Pancreas (tissue), 10 donors: ENCODE results near the gene SPIRE2. TPM values are rescaled to one million over a fixed set of nuclear protein-coding genes. Genes with fewer than 3 reads are reported as not detected.
A peak's percentile ranks its signal among the peaks of the same experiment; 100 is the strongest.

ENCODE experiments used
- ATAC-seq, 4 donors: fragments of 200-7000 bp; cut with Tn5 transposase; one replicate each; pipeline versions ENCODE4 v1.8.0 to v1.9.1; 2020; ENCODE audit warnings: mild to moderate bottlenecking in 4 of 4, moderate library complexity in 4 of 4
- DNase-seq, 6 donors: peaks; one replicate each; pipeline ENCODE4 v3.0.0-alpha.2; 2020
- FAIRE-seq: peaks from 2 replicates; lab custom pipeline; 2012; peaks lifted over from hg19 to GRCh38; lab: Jason Lieb, UNC
- H3K27ac ChIP-seq, 4 donors: fragments of 200-600 bp; sonication (generic); 1 replicate in 3 of 4; 2 replicates in 1 of 4; pipeline versions ENCODE4 v1.5.0 to v1.8.0; 2020
- H3K27me3 ChIP-seq, 4 donors: fragments of 200-600 bp; one replicate each; pipeline ENCODE4 v1.8.0; 2021
- H3K36me3 ChIP-seq, 3 donors: fragments of 200-600 bp; sonication (generic) in 1 of 3; one replicate each; pipeline versions ENCODE4 v1.5.0 to v1.8.0; 2020 to 2021
- H3K4me1 ChIP-seq, 3 donors: fragments of 200-600 bp; one replicate each; pipeline ENCODE4 v1.8.0; 2021
- H3K4me3 ChIP-seq, 4 donors: fragments of 200-600 bp; sonication (generic) in 2 of 4; one replicate each; pipeline versions ENCODE4 v1.5.0 to v1.8.0; 2020 to 2021
- H3K9me3 ChIP-seq, 4 donors: fragments of 200-600 bp; one replicate each; pipeline ENCODE4 v1.8.0; 2021
- CTCF ChIP-seq, 4 donors: fragments of 200-600 bp; sonication (generic) in 3 of 4; IDR thresholded peaks; one replicate each; pipeline versions ENCODE4 v1.5.0 to v1.8.0; 2021; ENCODE audit warnings: antibody characterized with exemption in 4 of 4
- WGBS, 2 donors: extraction: QIAGEN DNeasy Blood & Tissue Kit; methylation state at CpG; one replicate each; pipeline ENCODE4 v1.1.7; 2013; 5-methylcytosine and 5-hydroxymethylcytosine counted together
- intact Hi-C, 3 donors: fragments of 100-400 bp; cut with DNase I; formaldehyde crosslinking; loops; one replicate each; pipeline versions ENCODE4 v1.11.1 to v1.14.2; 2022
- polyA plus RNA-seq, 2 donors: library from polyadenylated mRNA; stranded (reverse); fragments of 200-250 nt; gene quantifications; one replicate each; pipeline ENCODE4 v1.2.3, GENCODE V29; 2013
- total RNA-seq, 6 donors: library from RNA; stranded (reverse); fragmentation: NEBNext Ultra II Directional in 4 of 6; extraction: Animal tissue kit (Norgen Biotek cat#: 25700) in 4 of 6; gene quantifications; one replicate each; pipeline versions ENCODE4 v1.2.1 to v1.2.4, GENCODE V29; 2021 to 2023
- donor health status: healthy with polysubstance abuse.
- donor health status: DM: no; HTN: no; CAD: no; lungs with moderate emphysema.
- donor health status: DM: no; HTN: no; CAD: no.
- donor health status: control.
- donor health status: control.
- donor health status: Bipolar disorder and iron deficiency.
- donor health status: DM: yes; HTN: yes; CAD: no.
- donor health status: DM: no; HTN: no; CAD: no.
- donor health status: DM: no; HTN: no; CAD: no.
- donor health status: DM: yes; HTN: yes; CAD: no.

The SPIRE2 gene
- total and polyA plus RNA-seq, 8 donors: 1.6 to 11.5 (median 2.8) TPM

GRCh38 chr16:89884041-89884421, 55.8 kb downstream of the SPIRE2 start:
- intact Hi-C loops: no loop called here
- Histone ChIP-seq H3K9me3 (no peaks in the 10 kb centered on the region), H3K27me3 (no peaks in the 10 kb centered on the region), H3K36me3 (peaks cover 3 to 47% (median 34%) of the 10 kb centered on the region in 3 donors), H3K27ac (no peak overlapping the region), H3K4me3 (no peak overlapping the region), H3K4me1 (no peaks in the 10 kb centered on the region)
- no peak for FAIRE-seq
- WGBS, 2 donors: 92 to 95% methylated on average over 8 of the region's 8 CpGs
- DNase-seq: no peak
- no peak for TF ChIP-seq CTCF (IDR thresholded peaks at IDR 0.05)
- no peak for ATAC-seq

GRCh38 chr16:89887243-89887642, 59.0 kb downstream of the SPIRE2 start:
- no peak for ATAC-seq
- Histone ChIP-seq H3K36me3 (peaks cover 1 to 72% (median 46%) of the 10 kb centered on the region in 3 donors), H3K4me1 (no peaks in the 10 kb centered on the region), H3K4me3 (no peak overlapping the region), H3K9me3 (no peaks in the 10 kb centered on the region), H3K27ac (no peak overlapping the region), H3K27me3 (no peaks in the 10 kb centered on the region)
- DNase-seq: no peak
- TF ChIP-seq CTCF (IDR thresholded peaks at IDR 0.05): no peak
- FAIRE-seq: no peak
- WGBS, 2 donors: 95 to 96% methylated on average over 14 of the region's 14 CpGs
- intact Hi-C loops: no loop called here

GRCh38 chr16:89890200-89890599, 61.9 kb downstream of the SPIRE2 start:
- no peak for TF ChIP-seq CTCF (IDR thresholded peaks at IDR 0.05)
- intact Hi-C loops: no loop called here
- DNase-seq (no peak), FAIRE-seq (no peak), ATAC-seq (no peak)
- Histone ChIP-seq H3K9me3 (no peaks in the 10 kb centered on the region), H3K27me3 (no peaks in the 10 kb centered on the region), H3K36me3 (peaks cover 0 to 71% (median 39%) of the 10 kb centered on the region in 3 donors), H3K4me3 (no peak overlapping the region), H3K27ac (no peak overlapping the region), H3K4me1 (no peaks in the 10 kb centered on the region)
- 90 to 92% methylated on average over 9 of the region's 9 CpGs for WGBS, 2 donors

- WGBS, 2 donors: 72 to 78% methylated on average over 16 of the region's 16 CpGs
Measured at GRCh38 chr16:89890886-89891657, 62.8 kb downstream of the SPIRE2 start.

More at GRCh38 chr16:89890886-89891657, 62.8 kb downstream of the SPIRE2 start:
- FAIRE-seq (no peak), DNase-seq (peak in 1 of 6 donors; percentile 50), ATAC-seq (peak in 1 of 4 donors; percentile 15)
- no peak overlapping the region for H3K27ac ChIP-seq
- H3K9me3 ChIP-seq: no peaks in the 10 kb centered on the region
- no peak for TF ChIP-seq CTCF (IDR thresholded peaks at IDR 0.05)
- no peaks in the 10 kb centered on the region for H3K4me1 ChIP-seq
- no peaks in the 10 kb centered on the region for H3K27me3 ChIP-seq
- intact Hi-C loops: no loop called here
- peaks cover 0 to 71% (median 38%) of the 10 kb centered on the region in 3 donors for H3K36me3 ChIP-seq
- no peak overlapping the region for H3K4me3 ChIP-seq
